GM15510 (cell line): ENCODE results near the gene ZFP92.

Source experiments
- POLR2A ChIP-seq: IDR thresholded peaks from 3 replicates; pipeline ENCODE4 v1.6.1; 2011; ENCODE audit warnings: borderline replicate concordance; ENCODE audit not compliant: insufficient read length; ENCODE audit errors: extremely low read depth

The ZFP92 gene

GRCh38 chrX:153381684-153382532, 29.4 kb upstream of the ZFP92 start:
- TF ChIP-seq POLR2A = no peak

GRCh38 chrX:153382563-153383482, 28.4 kb upstream of the ZFP92 start:
- TF ChIP-seq POLR2A = no peak

GRCh38 chrX:153384390-153384789, 26.9 kb upstream of the ZFP92 start:
- no peak for TF ChIP-seq POLR2A

GRCh38 chrX:153386097-153386496, 25.2 kb upstream of the ZFP92 start:
- TF ChIP-seq POLR2A = no peak

- TF ChIP-seq POLR2A = no peak
These were observed 23.9 kb upstream of the ZFP92 start for GRCh38 chrX:153387345-153387744.

- no peak for TF ChIP-seq POLR2A
These were observed 23.1 kb upstream of the ZFP92 start for GRCh38 chrX:153387987-153388721.

- TF ChIP-seq POLR2A = no peak
These were observed 22.4 kb upstream of the ZFP92 start for GRCh38 chrX:153388722-153389459.

- TF ChIP-seq POLR2A = no peak
These were observed 18.5 kb upstream of the ZFP92 start for GRCh38 chrX:153392642-153393321.

GRCh38 chrX:153394612-153395011, 16.7 kb upstream of the ZFP92 start:
- no peak for TF ChIP-seq POLR2A

GRCh38 chrX:153395613-153396319, 15.5 kb upstream of the ZFP92 start:
- no peak for TF ChIP-seq POLR2A

- TF ChIP-seq POLR2A = no peak
These were observed 14.7 kb upstream of the ZFP92 start for GRCh38 chrX:153396320-153397195.
